ENCODE measurements around the gene CSN3.

CSN3 gene

GRCh38 chr4:70288651-70289050, 46.3 kb downstream of the CSN3 start:
- H3K9me3 ChIP-seq (ENCODE audit: control insufficient read depth, insufficient read depth, low read depth, low read length) = no peaks in the 10 kb centered on the region
- no peak overlapping the region for H3K27ac ChIP-seq (ENCODE audit: extremely low read depth, low read depth, low read length)
- TF ChIP-seq REPIN1 (tag by site-specific recombination; IDR thresholded peaks at IDR 0.05; ENCODE audit: low read depth) (no peak), ZNF670 (tag by site-specific recombination; IDR thresholded peaks at IDR 0.05; ENCODE audit: low read depth) (no peak), ZNF280D (tag by site-specific recombination; IDR thresholded peaks at IDR 0.05) (no peak), ZNF121 (tag by site-specific recombination; IDR thresholded peaks at IDR 0.05) (no peak), ZNF146 (tag by site-specific recombination; IDR thresholded peaks at IDR 0.05) (no peak), ZNF792 (tag by site-specific recombination; IDR thresholded peaks at IDR 0.05) (no peak), ZNF391 (tag by site-specific recombination; IDR thresholded peaks at IDR 0.05; ENCODE audit: borderline replicate concordance, low read depth) (no peak), ZNF175 (tag by site-specific recombination; IDR thresholded peaks at IDR 0.05) (no peak), ZNF549 (tag by site-specific recombination; IDR thresholded peaks at IDR 0.05) (no peak), YY1 (tag by site-specific recombination; IDR thresholded peaks at IDR 0.05) (no peak), ZBTB20 (tag by site-specific recombination; IDR thresholded peaks at IDR 0.05) (no peak), ZNF148 (tag by site-specific recombination; IDR thresholded peaks at IDR 0.05; ENCODE audit: borderline replicate concordance) (no peak), ZNF555 (tag by site-specific recombination; conservative IDR thresholded peaks at IDR 0.05) (no peak), ZNF311 (tag by site-specific recombination; IDR thresholded peaks at IDR 0.05; ENCODE audit: borderline replicate concordance) (no peak), ZNF664 (tag by site-specific recombination; IDR thresholded peaks at IDR 0.05) (no peak), ZBTB17 (tag by site-specific recombination; IDR thresholded peaks at IDR 0.05) (no peak)
- CTCF ChIA-PET = interaction anchor here (0.9 kb wide), 1 partner anchor 216 kb away, joined by 3 read pairs; no protein-coding TSS in a partner anchor
- H3K4me3 ChIP-seq (ENCODE audit: low read depth, low read length) = no peak overlapping the region
- no peaks in the 10 kb centered on the region for H3K4me1 ChIP-seq (ENCODE audit: control insufficient read depth, insufficient read depth, low read length)
- H3K36me3 ChIP-seq (ENCODE audit: control insufficient read depth in 2 of 2, insufficient read depth in 1 of 2, low read length in 2 of 2) = no peaks in the 10 kb centered on the region
- POLR2A ChIA-PET = no interaction called here

GRCh38 chr4:70291341-70291740, 48.9 kb downstream of the CSN3 start:
- Histone ChIP-seq H3K9me3 (ENCODE audit: control insufficient read depth, insufficient read depth, low read depth, low read length) (no peaks in the 10 kb centered on the region), H3K4me1 (ENCODE audit: control insufficient read depth, insufficient read depth, low read length) (no peaks in the 10 kb centered on the region), H3K4me3 (ENCODE audit: low read depth, low read length) (no peak overlapping the region), H3K27ac (ENCODE audit: extremely low read depth, low read depth, low read length) (no peak overlapping the region), H3K36me3 (ENCODE audit: control insufficient read depth in 2 of 2, insufficient read depth in 1 of 2, low read length in 2 of 2) (no peaks in the 10 kb centered on the region)
- CTCF ChIA-PET = no interaction called here
- POLR2A ChIA-PET = no interaction called here
- TF ChIP-seq ZNF639 (tag by site-specific recombination; IDR thresholded peaks at IDR 0.05) (no peak), GLIS1 (tag by site-specific recombination; IDR thresholded peaks at IDR 0.05) (no peak), ZNF133 (tag by site-specific recombination; IDR thresholded peaks at IDR 0.05) (no peak), ZBTB21 (tag by site-specific recombination; IDR thresholded peaks at IDR 0.05) (no peak), SP7 (tag by site-specific recombination; IDR thresholded peaks at IDR 0.05) (no peak), OSR2 (tag by site-specific recombination; IDR thresholded peaks at IDR 0.05) (no peak), ZFP41 (tag by site-specific recombination; IDR thresholded peaks at IDR 0.05; ENCODE audit: borderline replicate concordance) (no peak), ZNF175 (tag by site-specific recombination; IDR thresholded peaks at IDR 0.05) (no peak), HOXA7 (CRISPR knock-in tag; IDR thresholded peaks at IDR 0.05; ENCODE audit: borderline replicate concordance) (no peak), PRDM4 (tag by site-specific recombination; IDR thresholded peaks at IDR 0.05) (no peak), ZNF521 (tag by site-specific recombination; IDR thresholded peaks at IDR 0.05) (no peak), ZNF660 (tag by site-specific recombination; IDR thresholded peaks at IDR 0.05) (no peak), ZNF350 (tag by site-specific recombination; IDR thresholded peaks at IDR 0.05) (no peak)
